HFFc6 (cell line): ENCODE data around the gene FXR2. TPM values are rescaled to one million over a fixed set of nuclear protein-coding genes. Genes with fewer than 3 reads are reported as not detected.

Source experiments
- DNase-seq: peaks from one replicate; pipeline ENCODE4 v3.0.0-alpha.2; 2018
- H3K27ac Mint-ChIP-seq: 2 replicates; pipeline ENCODE4 v1.8.0; 2020; ENCODE audit warnings: mild to moderate bottlenecking, mixed read lengths
- H3K27me3 Mint-ChIP-seq: 2 replicates; pipeline ENCODE4 v1.8.0; 2021; ENCODE audit warnings: mild to moderate bottlenecking, moderate library complexity, mixed read lengths; ENCODE audit not compliant: insufficient read depth
- H3K36me3 Mint-ChIP-seq: 2 replicates; pipeline ENCODE4 v1.8.0; 2021; ENCODE audit warnings: low read depth, mixed read lengths
- H3K4me1 Mint-ChIP-seq: 2 replicates; pipeline ENCODE4 v1.8.0; 2020; ENCODE audit warnings: low read depth, mixed read lengths
- H3K4me3 Mint-ChIP-seq: 2 replicates; pipeline ENCODE4 v1.8.0; 2020; ENCODE audit warnings: mild to moderate bottlenecking, moderate library complexity, mixed read lengths
- H3K9me3 Mint-ChIP-seq: 2 replicates; pipeline ENCODE4 v1.8.0; 2020; ENCODE audit warnings: mild to moderate bottlenecking, mixed read lengths
- CTCF ChIP-seq: fragments of 200-600 bp; sonication (generic); IDR thresholded peaks from 2 replicates; pipeline ENCODE4 v1.5.0; 2021; ENCODE audit warnings: antibody characterized with exemption, mild to moderate bottlenecking
- total RNA-seq, 6 experiments: library from RNA; stranded (reverse); fragmentation: NEBNext Ultra II Directional; extraction: Animal tissue kit (Norgen Biotek cat#: 25700); gene quantifications; 2 replicates in 1 of 6; 3 replicates in 5 of 6; pipeline ENCODE4 v1.2.3, GENCODE V29; 2021

Gene FXR2
- total RNA-seq, 6 experiments from 2014 or later, result 49.3 to 62.3 (median 51.5) TPM

- TF ChIP-seq CTCF, result no peak
- no peak overlapping the region for H3K27ac Mint-ChIP-seq
- no peaks in the 10 kb centered on the region for H3K4me1 Mint-ChIP-seq
- no peak for DNase-seq
- H3K4me3 Mint-ChIP-seq, result no peak overlapping the region
- no peaks in the 10 kb centered on the region for H3K36me3 Mint-ChIP-seq
- H3K9me3 Mint-ChIP-seq, result no peaks in the 10 kb centered on the region
- peaks cover 4% of the 10 kb centered on the region for H3K27me3 Mint-ChIP-seq
Observed at GRCh38 chr17:7633093-7633492, 18.4 kb upstream of the FXR2 start.

- Mint-ChIP-seq H3K9me3 (no peaks in the 10 kb centered on the region), H3K4me1 (no peaks in the 10 kb centered on the region), H3K36me3 (no peaks in the 10 kb centered on the region), H3K27me3 (peaks cover 4% of the 10 kb centered on the region), H3K27ac (no peak overlapping the region), H3K4me3 (no peak overlapping the region)
- peak; percentile 82 for TF ChIP-seq CTCF
- DNase-seq, result peak; percentile 51
Observed at GRCh38 chr17:7632492-7632894, 17.8 kb upstream of the FXR2 start.

GRCh38 chr17:7631398-7632380 lies 17.0 kb upstream of the FXR2 start:
- DNase-seq, result no peak
- TF ChIP-seq CTCF, result no peak
- Mint-ChIP-seq H3K9me3 (no peaks in the 10 kb centered on the region), H3K4me3 (no peak overlapping the region), H3K36me3 (no peaks in the 10 kb centered on the region), H3K4me1 (peaks cover 4% of the 10 kb centered on the region; the same call in 1 of the 2 replicates), H3K27ac (no peak overlapping the region), H3K27me3 (peaks cover 4% of the 10 kb centered on the region)

GRCh38 chr17:7629939-7630571 lies 15.4 kb upstream of the FXR2 start, which contains the start of gene SHBG:
Gene SHBG, plus strand, starts transcription at chr17:7630135. Its CDS starts 38 bp downstream, at chr17:7630173.
- no peak for TF ChIP-seq CTCF
- Mint-ChIP-seq H3K4me1 (peaks cover 10% of the 10 kb centered on the region; the same call in 1 of the 2 replicates), H3K36me3 (peaks cover 4% of the 10 kb centered on the region; the same call in 1 of the 2 replicates), H3K27me3 (no peaks in the 10 kb centered on the region; the same call in 1 of the 2 replicates), H3K27ac (no peak within 1 kb of the TSS), H3K9me3 (no peaks in the 10 kb centered on the region), H3K4me3 (no peak within 1 kb of the TSS)
- no peak for DNase-seq

GRCh38 chr17:7627250-7628121 lies 12.8 kb upstream of the FXR2 start, which contains the start of gene SAT2:
Gene SAT2, minus strand, starts transcription at chr17:7627821. Its CDS starts 186 bp downstream, at chr17:7627635.
- TF ChIP-seq CTCF, result no peak
- peak; percentile 85 for DNase-seq
- peaks cover 4% of the 10 kb centered on the region; the same call in 1 of the 2 replicates for H3K36me3 Mint-ChIP-seq
- H3K27me3 Mint-ChIP-seq, result peaks cover 3% of the 10 kb centered on the region
- peak within 1 kb of the TSS; percentile 91 for H3K4me3 Mint-ChIP-seq
- peak within 1 kb of the TSS; percentile 82 for H3K27ac Mint-ChIP-seq
- peaks cover 10% of the 10 kb centered on the region; the same call in 1 of the 2 replicates for H3K4me1 Mint-ChIP-seq
- H3K9me3 Mint-ChIP-seq, result no peaks in the 10 kb centered on the region
